ENCODE measurements around the gene GTF2IRD1. TPM values are rescaled to one million over a fixed set of nuclear protein-coding genes. Genes with fewer than 3 reads are reported as not detected.

The GTF2IRD1 gene
- total RNA-seq, 4 donors from 2014 or later = 6.0 to 12.7 (median 10.2) TPM

- TF ChIP-seq CTCF (IDR thresholded peaks at IDR 0.05; ENCODE audit: low read depth) = no peak
These were observed 12.6 kb downstream of the GTF2IRD1 start for GRCh38 chr7:74466196-74466813.

- no peak for TF ChIP-seq CTCF (IDR thresholded peaks at IDR 0.05; ENCODE audit: low read depth)
These were observed 14.2 kb downstream of the GTF2IRD1 start for GRCh38 chr7:74467876-74468275.

GRCh38 chr7:74470504-74470903 is 16.8 kb downstream of the GTF2IRD1 start:
- no peak for TF ChIP-seq CTCF (IDR thresholded peaks at IDR 0.05; ENCODE audit: low read depth)

- no peak for TF ChIP-seq CTCF (IDR thresholded peaks at IDR 0.05; ENCODE audit: low read depth)
These were observed 19.4 kb downstream of the GTF2IRD1 start for GRCh38 chr7:74473116-74473515.

- TF ChIP-seq CTCF (IDR thresholded peaks at IDR 0.05; ENCODE audit: low read depth) = no peak
These were observed 20.7 kb downstream of the GTF2IRD1 start for GRCh38 chr7:74474271-74474865.

- TF ChIP-seq CTCF (IDR thresholded peaks at IDR 0.05; ENCODE audit: low read depth) = no peak
These were observed 21.7 kb downstream of the GTF2IRD1 start for GRCh38 chr7:74475243-74475986.

GRCh38 chr7:74475987-74476350 is 22.3 kb downstream of the GTF2IRD1 start:
- no peak for TF ChIP-seq CTCF (IDR thresholded peaks at IDR 0.05; ENCODE audit: low read depth)
